ENCODE data around the gene GRIFIN.

The GRIFIN gene

GRCh38 chr7:2507208-2507916, 31.2 kb upstream of the GRIFIN start:
- no peaks in the 10 kb centered on the region for H3K36me3 Mint-ChIP-seq (ENCODE audit: low read depth)
- no peak for TF ChIP-seq CTCF (IDR thresholded peaks at IDR 0.05; ENCODE audit: unreplicated experiment in 3 of 3)
- H3K4me3 Mint-ChIP-seq: no peak overlapping the region
- H3K27ac Mint-ChIP-seq: peak overlapping the region in 2 of 3 experiments; percentile 32 to 63
- no peaks in the 10 kb centered on the region for H3K27me3 Mint-ChIP-seq (ENCODE audit: low read depth)
- no peaks in the 10 kb centered on the region for H3K9me3 Mint-ChIP-seq
- H3K4me1 Mint-ChIP-seq: peaks cover 36% of the 10 kb centered on the region

DNA sequence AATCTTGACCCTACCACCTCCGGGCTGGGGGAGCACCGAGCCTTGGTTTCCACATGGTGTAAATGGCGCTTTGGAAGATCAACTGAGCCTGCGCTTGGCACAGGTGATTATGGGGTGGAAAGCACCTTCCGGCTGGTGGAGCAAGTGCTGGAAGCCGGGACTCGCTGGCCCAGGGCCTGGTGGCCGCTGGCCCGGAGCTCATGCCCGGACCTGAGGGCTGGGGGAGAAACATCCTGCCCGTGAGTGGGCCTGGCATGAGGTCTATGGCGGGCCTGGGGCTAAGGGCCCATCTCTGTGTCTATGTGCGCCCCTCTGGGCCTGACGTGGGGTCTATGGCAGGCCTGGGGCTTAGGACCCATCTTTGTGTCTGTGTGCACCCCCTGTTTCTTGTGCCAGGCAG, 29.2 kb upstream of the GRIFIN start:
- peaks cover 4% of the 10 kb centered on the region for H3K27me3 Mint-ChIP-seq (ENCODE audit: low read depth)
- H3K36me3 Mint-ChIP-seq (ENCODE audit: low read depth): no peaks in the 10 kb centered on the region
- no peaks in the 10 kb centered on the region for H3K9me3 Mint-ChIP-seq
- H3K4me3 Mint-ChIP-seq: no peak overlapping the region
- peaks cover 40% of the 10 kb centered on the region for H3K4me1 Mint-ChIP-seq
- peak overlapping the region in 1 of 3 experiments; percentile 22 for H3K27ac Mint-ChIP-seq
- TF ChIP-seq CTCF (IDR thresholded peaks at IDR 0.05; ENCODE audit: unreplicated experiment in 3 of 3): no peak

GRCh38 chr7:2504889-2505375, 28.7 kb upstream of the GRIFIN start:
- Mint-ChIP-seq H3K4me3 (no peak overlapping the region), H3K27ac (peak overlapping the region in 1 of 3 experiments; percentile 22), H3K4me1 (peaks cover 42% of the 10 kb centered on the region), H3K27me3 (ENCODE audit: low read depth) (peaks cover 4% of the 10 kb centered on the region), H3K9me3 (no peaks in the 10 kb centered on the region), H3K36me3 (ENCODE audit: low read depth) (no peaks in the 10 kb centered on the region)
- no peak for TF ChIP-seq CTCF (IDR thresholded peaks at IDR 0.05; ENCODE audit: unreplicated experiment in 3 of 3)

DNA sequence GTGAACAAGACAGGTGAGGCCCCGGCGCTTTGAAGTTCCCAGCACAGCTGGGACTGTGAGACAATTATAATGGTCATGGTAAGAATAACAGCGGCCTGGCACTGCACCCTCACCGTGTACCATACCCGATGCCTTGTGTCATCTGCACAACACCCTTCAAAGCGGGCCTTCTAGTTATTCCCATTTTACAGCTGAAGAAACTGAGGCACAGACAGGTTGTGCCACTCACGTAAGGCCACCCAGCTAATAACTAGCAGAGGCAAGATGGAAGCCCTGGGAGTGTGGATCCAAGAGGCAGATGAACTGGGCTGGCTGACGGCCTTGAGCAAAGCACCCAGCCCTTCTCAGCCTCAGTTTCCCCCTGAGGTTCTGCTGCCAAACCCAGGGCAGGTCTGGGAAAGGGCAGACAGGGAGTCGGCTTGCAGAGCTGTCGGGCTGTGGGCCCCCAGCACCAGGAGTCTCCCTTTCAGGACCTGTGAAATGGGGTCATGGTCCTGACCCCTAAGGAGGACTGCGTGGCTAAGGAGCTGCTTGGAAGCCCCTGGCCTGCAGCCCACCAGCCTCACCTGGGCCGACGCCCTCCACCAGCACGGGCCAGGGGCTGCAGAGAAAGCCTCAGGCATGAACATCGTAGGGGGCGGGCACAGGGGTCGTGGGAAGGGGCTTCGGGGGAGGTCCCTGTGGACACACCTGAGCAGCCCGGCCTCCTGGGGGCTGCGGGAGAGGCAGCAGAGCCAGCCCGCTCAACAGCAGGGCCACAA, 28.1 kb upstream of the GRIFIN start:
- no peaks in the 10 kb centered on the region for H3K36me3 Mint-ChIP-seq (ENCODE audit: low read depth)
- TF ChIP-seq CTCF (IDR thresholded peaks at IDR 0.05; ENCODE audit: unreplicated experiment in 3 of 3): no peak
- H3K27ac Mint-ChIP-seq: peak overlapping the region; percentile 50 to 67 (median 66)
- H3K9me3 Mint-ChIP-seq: no peaks in the 10 kb centered on the region
- H3K4me3 Mint-ChIP-seq: no peak overlapping the region
- peaks cover 4% of the 10 kb centered on the region for H3K27me3 Mint-ChIP-seq (ENCODE audit: low read depth)
- peaks cover 45% of the 10 kb centered on the region for H3K4me1 Mint-ChIP-seq

GRCh38 chr7:2503056-2503941, 27.1 kb upstream of the GRIFIN start:
- no peaks in the 10 kb centered on the region for H3K36me3 Mint-ChIP-seq (ENCODE audit: low read depth)
- H3K27me3 Mint-ChIP-seq (ENCODE audit: low read depth): peaks cover 4% of the 10 kb centered on the region
- TF ChIP-seq CTCF (IDR thresholded peaks at IDR 0.05; ENCODE audit: unreplicated experiment in 3 of 3): no peak
- H3K4me3 Mint-ChIP-seq: no peak overlapping the region
- H3K4me1 Mint-ChIP-seq: peaks cover 45% of the 10 kb centered on the region
- H3K9me3 Mint-ChIP-seq: no peaks in the 10 kb centered on the region
- peak overlapping the region; percentile 62 to 90 (median 87) for H3K27ac Mint-ChIP-seq
